ENCODE data around the gene CARS2.
"Not testable (repeated sequence)": the region's sequence is repeated elsewhere in the genome, so short reads cannot be mapped to it uniquely, and the experiment has no call there.

CARS2 gene

DNA sequence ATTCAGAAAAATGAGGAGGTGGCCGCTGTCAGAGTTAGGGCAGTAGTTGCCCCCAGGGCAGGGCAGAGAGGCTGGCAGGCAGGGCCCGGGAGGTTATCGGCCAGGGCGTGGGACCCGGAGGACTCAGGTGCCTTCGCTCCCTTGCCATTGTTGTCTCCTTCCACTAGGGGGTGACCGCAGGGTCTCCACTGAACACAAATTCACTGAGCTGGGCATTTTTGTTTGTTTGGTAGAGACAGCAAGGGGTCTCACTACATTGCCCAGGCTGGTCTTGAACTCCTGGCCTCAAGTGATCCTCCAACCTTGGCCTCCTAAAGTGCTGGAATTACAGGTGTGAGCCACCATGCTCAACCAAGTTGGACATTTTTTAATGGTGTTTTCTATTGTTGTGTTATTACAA lies 25.1 kb downstream of the CARS2 start:
- DNase-seq: no peak

DNA sequence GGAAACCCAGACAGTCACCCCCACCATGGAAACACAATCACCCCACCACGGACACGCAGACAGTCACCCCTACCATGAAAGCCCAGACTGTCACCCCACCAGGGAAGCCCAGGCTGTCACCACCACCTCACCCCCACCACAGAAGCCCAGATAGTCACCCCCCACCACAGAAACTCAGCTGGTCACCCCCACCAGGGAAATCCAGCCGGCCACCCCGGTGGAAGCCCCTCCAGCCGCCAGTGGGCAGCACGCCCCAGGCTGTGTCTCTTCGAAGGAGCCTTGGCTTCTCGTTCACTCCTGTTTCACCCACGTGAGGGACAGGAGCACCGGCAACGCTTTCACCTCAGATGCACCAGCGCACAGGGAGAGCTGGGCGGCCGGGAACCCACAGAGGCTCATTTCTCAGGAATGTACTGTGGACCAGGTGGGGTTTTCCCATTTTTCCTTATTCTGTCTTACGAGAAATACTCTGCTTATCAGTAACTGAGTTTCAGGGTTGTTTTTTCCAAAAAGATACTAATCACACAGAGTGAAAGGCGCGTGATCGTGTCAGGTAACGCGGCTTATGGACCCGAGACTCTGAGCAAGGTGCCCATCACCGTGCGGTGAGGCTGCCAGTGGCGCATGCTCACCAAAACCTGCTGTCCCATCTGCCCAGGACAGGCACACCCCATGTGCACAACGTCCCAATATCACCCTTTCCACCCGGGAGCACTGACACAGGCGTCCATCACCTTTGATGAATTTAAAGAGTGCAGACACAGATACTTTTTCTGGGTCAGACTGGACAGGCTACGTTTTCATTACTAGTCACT lies 28.0 kb downstream of the CARS2 start:
- no peak for DNase-seq

DNA sequence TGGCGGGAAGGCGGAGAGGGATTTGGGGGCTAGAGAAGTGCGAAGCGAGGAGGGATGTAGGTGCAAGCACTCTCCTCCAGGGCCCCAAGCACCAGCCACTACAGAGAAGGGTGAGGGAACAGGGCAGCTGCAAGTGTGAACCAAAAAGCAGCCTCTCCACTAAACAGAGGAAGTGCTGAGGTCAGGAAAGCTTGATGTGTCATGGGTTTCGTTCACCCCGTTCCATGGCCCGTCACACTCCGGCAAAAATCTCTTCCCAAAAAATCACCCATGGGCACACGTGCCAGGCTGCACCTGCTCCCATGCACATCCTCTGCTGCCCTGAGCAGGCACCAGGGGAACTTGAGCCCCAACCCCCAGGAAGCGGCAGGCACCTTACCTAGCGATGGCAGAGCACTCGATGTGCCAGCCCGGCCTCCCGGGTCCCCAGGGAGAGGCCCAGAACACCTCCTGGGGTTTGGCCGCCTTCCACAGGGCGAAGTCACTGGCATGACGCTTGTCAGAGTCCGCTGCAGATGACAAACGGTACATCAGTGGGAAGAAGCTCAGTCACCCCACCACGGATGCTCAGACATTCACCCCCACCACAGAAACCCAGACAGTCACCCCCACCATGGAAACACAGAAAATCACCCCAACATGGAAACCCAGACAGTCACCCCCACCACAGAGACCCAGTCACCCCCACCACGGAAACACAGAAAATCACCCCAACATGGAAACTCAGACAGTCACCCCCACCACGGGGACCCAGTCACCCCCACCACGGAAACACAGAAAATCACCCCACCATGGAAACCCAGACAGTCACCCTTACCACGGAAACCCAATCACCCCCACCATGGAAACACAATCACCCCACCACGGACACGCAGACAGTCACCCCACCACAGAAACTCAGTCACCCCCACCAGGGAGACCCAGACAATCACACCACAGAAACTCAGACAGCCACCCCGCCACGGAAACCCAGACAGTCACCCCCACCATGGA lies 29.0 kb downstream of the CARS2 start:
- DNase-seq: peak; percentile 79

DNA sequence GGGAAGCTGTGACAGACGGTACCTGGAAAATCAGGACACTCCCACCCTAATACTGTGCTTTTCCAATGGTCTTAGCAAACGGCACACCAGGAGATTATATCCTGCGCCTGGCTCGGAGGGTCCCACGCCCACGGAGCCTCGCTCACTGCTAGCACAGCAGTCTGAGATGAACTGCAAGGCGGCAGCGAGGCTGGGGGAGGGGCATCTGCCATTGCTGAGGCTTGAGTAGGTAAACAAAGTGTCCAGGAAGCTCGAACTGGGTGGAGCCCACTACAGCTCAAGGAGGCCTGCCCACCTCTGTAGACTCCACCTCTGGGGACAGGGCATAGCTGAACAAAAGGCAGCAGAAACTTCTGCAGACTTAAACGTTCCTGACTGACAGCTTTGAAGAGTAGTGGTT lies 36.1 kb downstream of the CARS2 start:
- not testable (repeated sequence) for DNase-seq

DNA sequence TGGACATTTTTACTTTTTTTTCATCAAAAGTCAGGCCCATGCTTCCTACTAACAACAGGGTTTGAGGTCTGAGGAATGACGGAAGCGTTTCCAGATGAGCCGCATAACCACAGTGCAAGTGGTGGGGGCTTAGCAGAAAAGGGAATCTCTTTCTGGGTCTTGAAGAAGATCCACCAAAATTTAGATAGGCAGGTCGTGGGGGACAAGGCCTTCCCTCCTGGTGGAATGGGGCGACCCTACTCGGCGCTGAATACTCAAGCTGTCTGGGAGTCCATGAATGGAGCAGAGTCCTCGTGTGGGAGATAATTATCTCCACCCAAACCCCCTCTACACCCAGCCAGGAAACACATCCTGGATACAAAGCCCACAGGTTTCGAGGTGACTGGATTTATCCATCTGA lies 36.9 kb downstream of the CARS2 start:
- DNase-seq: no peak

DNA sequence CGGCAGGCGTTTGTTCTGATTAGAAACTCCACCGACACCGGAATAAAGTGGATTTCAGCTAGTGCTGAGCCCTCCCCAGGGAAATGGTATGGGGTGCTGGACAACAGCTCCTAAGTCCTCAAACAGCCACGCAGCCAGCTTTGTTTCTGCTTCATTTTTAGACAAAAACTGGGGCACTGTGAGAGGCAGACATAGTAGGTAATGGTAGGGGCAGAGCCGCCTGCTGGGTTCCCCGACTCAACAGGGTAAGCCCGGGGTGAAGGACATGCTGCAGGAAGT lies 39.7 kb downstream of the CARS2 start:
- DNase-seq: no peak

DNA sequence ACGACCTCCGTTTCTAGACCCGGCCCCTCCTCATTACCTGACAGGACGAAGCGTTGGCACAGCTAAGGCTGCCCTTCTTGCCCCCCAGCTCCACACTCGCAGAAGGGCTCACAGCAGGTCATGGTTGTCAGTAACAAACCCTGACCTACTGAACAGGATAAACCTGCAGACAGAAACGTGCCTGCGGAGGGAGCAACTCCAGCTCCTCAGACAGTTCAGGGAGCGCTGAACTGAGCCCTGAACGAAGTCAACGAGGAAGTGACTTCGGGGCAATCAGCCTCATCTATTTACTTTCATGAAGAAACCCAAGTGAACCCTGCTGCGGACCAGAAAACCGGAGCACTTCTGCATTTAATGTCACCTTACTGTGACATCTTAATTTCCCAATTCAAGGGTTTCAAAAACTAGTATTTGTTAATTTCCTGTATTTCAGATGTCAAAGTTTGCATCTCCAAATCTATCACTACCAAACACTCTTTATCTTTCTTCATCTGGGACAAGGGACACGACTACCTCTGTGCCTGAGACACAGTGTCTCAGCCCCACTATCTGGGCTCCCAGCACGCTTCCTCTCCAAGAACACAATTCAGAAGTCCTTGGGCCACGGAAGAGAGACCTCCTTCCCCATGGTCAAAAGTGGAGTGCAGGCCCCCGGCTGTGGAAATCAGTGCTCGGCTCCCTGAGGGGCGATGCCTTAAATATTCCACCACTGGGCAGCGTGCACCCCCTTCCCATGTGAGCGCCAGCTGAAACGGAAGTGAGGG lies 40.2 kb downstream of the CARS2 start:
- DNase-seq: peak; percentile 94

DNA sequence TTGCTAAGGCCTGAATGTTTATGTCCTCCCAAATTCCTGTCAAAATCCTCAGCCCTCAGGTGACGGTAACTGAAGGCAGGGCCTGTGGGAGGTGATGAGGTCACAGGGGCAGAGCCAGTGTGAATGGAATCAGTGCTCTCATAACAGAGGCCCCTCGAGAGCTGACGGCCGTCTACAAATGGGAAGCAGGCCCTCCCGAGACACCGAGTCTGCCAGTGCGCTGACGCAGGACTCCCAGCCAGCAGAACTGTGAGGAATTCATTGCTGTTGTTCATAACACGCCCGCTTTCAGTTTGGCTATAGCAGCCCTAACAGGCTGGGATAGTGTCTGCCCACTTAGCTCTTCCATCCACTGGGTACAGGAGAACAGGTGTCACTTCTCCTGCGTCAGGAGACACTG lies 41.2 kb downstream of the CARS2 start:
- no peak for DNase-seq

DNA sequence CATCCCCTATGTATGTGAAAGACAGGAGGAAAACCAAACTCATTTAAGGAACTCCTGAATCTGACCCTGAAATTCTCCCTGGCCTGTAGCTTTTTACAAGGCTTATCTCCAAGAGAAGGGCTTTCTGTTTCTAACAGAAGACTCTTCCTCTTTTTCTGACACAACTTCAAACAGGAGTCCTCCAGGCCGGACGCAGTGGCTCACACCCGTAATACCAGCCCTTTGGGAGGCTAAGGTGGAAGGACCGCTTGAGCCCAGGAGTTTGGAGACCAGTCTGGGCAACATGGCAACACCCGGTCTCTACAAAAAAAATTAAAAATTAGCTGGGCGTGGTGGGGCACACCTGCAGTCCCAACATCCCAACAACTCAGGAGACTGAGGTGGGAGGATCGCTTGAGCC lies 41.9 kb downstream of the CARS2 start:
- DNase-seq: peak; percentile 85

DNA sequence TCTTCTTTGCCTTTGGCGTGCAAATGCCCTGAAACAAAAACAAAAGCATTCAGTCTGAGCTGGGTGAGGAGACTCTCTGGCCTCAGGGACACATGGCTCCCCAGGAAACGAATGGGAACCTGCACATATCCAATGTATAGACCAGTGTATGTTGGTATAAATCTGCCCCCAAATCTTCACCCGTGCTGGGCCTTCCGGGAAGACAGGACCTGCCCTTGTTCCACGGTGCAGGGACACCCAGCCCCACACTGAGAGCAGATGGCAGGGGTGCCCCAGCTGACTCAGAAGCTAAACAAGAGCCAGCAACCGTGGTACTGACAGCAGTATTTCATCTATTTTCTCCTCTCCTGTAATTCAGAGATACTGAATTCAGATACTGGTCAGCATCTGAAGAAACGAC lies 42.4 kb downstream of the CARS2 start:
- no peak for DNase-seq

DNA sequence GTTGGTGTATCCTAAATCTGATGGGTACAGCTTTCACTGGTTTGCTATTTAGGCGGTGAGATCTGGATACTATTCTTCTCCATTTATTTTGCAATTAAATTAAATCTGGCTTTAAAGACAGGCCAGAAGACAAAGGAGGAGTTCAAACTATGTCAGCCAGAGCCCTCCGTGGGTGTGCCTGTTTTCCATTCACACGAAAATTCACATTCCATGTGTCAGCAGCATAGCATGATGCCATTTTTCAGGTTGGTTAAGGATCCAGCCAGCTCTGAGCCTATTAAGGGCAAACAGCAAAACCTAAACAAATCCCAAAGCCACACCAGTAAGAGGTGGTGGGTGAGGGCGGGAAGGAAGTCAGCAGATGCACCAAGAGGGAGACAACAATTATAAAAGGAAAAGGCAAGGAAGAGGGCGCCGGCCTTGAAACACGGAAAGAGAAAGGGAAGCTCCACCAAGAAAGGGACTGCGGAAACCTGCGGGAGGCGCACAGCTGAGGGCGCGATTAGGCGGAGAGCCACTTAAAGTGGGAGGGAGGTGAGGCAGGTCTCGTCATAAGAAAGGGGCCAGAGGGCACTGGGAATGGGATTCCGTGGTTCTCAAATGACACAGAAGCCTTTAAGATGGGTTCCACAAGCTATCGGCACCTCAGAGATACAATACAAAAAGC lies 43.0 kb downstream of the CARS2 start:
- DNase-seq: no peak

DNA sequence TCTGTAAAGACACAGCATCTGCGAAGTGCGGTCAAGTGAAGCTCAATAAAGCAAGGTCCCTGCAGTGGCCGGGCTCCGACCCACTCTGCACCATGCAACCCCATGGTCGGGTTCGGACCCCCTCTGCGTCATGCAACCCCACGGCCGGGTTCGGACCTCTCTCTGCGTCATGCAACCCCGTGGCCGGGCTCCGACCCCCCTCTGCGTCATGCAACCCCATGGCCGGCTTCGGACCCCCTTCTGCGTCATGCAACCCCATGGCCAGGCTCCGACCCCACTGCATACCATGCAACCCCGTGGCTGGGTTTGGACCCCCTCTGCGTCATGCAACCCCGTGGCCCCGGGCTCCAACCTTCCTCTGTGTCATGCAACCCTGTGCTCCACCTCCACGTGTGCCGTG lies 43.8 kb downstream of the CARS2 start:
- DNase-seq: no peak

DNA sequence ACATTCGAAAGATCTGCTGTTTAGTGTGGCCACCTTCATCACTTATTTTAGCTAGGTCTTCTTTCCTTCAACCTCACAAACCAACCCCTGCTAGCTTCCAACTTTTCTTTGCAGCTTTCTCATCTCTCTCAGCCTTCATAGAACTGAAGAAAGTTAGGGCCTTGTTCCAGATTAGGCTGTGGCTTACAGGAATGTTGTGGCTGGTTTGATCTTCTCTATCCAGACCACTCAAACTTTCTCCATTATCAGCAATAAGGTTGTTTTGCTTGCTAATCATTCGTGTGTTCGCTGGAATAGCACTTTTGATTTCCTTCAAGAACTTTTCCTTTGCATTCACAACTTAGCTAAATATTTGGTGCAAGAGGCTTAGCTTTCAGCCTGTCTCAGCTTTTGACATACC lies 44.7 kb downstream of the CARS2 start:
- DNase-seq: no peak

DNA sequence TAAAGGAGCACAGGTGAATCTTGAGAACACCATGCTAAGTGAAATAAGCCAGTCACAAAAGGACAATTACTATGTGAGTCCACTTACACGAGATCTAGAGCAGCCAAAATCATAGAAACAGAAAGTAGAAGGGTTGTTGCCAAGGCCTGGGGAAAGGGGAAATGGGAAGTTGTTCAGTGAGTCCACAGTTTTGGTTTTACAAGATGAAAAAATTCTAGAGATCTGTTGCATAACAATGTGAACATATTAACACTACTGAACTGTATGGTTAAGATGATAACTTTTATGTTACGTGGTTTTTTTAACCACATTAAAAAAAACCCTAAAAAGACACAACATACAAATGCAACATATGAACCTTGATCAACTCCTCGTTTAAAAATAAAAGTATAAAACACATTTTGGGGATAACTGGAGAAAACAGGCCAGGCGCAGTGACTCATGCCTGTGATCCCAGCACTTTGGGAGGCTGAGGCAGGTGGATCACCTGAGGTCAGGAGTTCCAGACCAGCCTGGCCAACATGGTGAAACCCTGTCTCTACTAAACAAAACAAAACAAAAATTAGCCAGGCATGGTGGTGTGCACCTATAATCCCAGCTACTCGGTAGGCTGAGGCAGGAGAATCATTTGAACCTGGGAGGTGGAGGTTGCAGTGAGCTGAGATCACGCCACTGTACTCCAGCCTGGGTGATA lies 47.6 kb downstream of the CARS2 start:
- peak; percentile 96 for DNase-seq

DNA sequence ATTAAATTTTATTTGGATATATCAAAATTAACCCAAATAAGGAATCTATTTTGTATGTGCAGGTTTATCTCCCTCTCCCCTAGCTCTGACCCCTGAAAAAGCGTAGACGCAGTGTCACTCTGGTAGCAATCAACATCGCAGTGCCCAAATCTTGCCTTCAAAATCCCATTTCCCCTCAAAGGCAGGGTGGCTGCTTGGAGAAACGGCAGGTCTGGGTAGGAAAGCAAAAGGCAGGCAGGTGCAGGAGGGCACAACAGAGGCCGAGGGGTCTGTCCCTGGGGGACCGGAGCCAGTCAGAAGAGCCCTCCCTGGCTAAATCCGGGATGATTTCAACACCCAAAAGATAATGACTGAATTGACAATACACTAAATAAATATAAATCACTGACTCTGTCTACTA lies 48.7 kb downstream of the CARS2 start:
- DNase-seq: no peak

DNA sequence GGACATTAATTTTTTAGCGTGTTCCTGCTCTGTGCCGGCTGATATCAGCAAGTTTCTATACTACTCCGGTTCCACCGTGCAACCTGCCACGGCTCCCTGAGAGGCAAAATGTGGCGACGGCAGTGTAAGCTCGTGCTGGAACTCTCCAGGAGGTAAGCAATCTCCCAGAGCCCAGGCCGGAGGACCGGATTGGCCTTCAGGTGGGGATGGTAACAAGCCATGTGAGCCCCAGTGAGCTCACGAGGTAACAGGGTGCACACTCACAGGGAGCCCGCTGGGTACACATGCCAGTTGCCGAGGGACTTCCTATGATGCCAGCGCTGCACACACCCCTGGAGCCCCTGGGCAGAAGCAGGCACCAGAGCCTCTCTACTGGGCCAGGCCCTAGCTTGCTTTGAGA lies 52.1 kb downstream of the CARS2 start:
- no peak for DNase-seq

DNA sequence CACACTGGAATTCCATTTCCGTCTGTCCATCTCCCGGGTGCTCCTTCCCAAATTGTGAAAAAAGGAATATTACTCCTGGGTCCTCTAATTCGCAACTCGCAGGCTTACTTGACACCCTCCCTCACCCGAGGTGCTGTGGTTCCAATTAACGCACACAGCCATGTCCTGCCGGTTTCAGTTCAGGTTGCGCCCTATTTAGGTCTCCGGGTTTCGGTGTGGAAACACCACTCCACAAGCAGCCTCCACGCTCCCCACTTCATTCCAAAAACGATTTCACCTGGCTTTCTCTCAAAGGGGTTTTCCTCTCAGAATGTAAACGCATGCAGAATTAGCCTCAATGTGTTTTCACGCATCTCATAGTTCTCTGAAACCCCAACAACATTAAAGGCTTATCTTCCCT lies 52.6 kb downstream of the CARS2 start:
- no peak for DNase-seq

DNA sequence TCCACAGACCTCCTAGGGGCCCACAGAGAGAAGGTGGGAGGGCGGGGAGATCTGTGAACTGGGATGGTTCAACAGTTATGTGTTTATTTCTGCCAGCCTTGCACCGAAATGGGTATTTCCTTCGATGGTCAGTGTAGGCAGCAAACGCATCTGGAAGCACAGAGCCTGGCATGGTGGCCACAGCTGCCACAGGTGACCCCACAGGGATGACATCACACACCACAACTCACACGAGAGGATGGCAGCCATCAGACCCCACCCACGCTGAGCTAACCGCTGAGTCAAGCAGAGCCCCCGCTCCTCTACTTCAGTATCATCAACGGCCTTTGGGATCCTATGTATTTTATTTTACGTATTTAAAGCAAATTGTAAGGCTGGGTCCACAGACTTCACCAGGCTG lies 53.2 kb downstream of the CARS2 start:
- DNase-seq: no peak

DNA sequence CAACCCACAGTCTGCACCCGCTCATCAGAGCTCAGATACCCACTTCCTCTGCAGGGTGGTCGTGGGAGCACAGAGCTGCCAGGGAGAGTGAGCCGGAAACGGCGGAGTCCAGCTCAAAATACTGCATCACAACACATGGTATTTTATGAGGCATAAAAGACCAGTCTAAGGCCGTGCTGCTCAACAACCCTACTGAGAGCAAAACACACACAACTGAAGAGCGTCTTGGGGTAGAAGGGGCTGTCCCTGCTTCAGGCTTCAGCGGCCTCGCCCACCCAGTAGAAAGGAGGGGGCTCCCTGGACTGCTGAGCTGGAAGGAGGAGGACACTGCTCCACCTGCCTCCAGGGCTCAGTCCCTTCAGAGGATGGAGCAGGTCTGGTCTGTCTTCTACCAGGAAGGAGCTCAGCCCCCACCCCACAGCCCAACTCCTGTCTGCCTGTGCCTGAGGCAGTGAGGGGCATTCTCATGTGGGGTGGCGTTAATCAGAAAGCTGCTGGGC lies 53.6 kb downstream of the CARS2 start:
- DNase-seq: no peak

DNA sequence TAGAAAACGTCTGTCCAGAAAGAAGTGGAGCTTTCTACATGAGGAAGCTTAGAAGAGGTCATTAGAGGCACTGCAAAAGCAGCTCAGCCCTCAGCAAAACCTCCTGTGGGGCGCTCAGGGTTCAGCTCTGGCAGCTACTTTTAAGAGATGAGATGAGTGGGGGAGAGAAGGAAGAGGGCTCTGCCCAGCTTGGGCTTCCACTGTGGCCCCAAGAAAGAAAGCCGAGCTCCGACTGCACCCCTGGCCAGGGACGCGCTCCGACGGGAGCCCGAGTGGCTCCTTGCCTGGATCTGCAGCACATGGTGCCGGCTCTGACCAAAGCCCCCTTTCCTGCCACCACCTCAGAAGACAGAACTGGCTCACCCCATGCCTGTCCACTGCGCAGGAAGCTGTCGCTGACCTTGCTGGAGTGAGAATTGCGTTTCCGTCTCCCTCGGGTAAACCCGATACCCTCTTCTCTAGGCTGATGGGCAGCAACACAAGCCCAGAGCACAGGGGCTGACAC lies 54.1 kb downstream of the CARS2 start:
- no peak for DNase-seq

DNA sequence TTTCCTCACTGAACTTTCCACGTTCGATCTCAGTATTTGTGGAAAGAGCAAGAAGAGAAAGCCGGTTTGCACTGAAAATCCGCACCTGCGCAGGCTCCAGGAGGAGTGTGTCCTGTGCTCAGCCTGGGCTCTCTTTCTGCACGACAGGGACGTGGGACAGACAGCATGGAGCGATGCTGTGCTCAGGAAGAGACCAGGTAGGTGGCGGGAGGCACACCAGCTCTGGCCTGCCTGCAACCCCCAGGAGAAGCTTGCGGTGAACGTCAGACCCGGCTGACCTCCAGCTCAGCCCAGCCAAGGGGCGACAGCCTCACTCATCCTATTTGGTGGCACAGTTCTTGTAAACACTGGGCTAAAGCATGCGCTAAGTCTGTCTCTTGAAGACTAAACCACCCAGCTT lies 54.6 kb downstream of the CARS2 start:
- no peak for DNase-seq

DNA sequence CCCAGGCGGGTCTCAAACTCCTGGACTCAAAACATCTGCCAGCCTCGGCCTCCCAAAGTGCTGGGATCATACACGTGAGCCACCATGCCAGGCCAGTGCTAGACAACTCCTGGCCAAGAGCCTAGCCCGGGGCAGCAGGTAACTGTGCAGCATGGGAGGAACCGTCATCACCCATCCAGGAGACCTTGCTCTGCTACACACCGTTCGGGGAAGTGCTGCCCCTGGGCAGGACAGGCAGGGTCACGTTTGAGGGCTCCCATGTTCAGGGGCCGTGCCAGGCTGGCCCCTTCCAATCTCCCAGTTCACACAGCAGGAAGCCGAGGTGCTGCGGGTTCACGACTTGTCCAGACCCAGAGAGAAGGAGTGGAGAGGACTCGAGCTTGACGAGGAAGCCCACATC lies 55.5 kb downstream of the CARS2 start:
- DNase-seq: no peak

All from MV-4-11 (cell line).